Stomach (tissue), 9 donors: ENCODE results near the gene LAMB4. TPM values are rescaled to one million over a fixed set of nuclear protein-coding genes. Genes with fewer than 3 reads are reported as not detected.

ENCODE experiments used
- DNase-seq, 2 donors: peaks; one replicate each; pipeline versions ENCODE4 v3.0.0 to v3.0.0-alpha.2; 2013 to 2019
- H3K27ac ChIP-seq, 5 donors: fragments of 200-600 bp in 4 of 5; sonication (generic) in 4 of 5; one replicate each; pipeline ENCODE4 v1.5.1; 2013 to 2019; ENCODE audit warnings: mild to moderate bottlenecking in 1 of 5, moderate library complexity in 1 of 5
- H3K27me3 ChIP-seq, 3 donors: fragments of 200-600 bp; sonication (generic); one replicate each; pipeline ENCODE4 v1.5.1; 2017 to 2019; ENCODE audit warnings: mixed run types in 1 of 3
- H3K36me3 ChIP-seq, 4 donors: fragments of 200-600 bp; sonication (generic); 1 replicate in 3 of 4; 2 replicates in 1 of 4; pipeline ENCODE4 v1.5.1; 2016 to 2019
- H3K4me1 ChIP-seq, 4 donors: fragments of 200-600 bp; sonication (generic); one replicate each; pipeline ENCODE4 v1.5.1; 2016 to 2019
- H3K4me3 ChIP-seq, 4 donors: fragments of 200-600 bp; sonication (generic) in 3 of 4; one replicate each; pipeline ENCODE4 v1.5.1; 2016 to 2019; ENCODE audit warnings: mild to moderate bottlenecking in 1 of 4
- H3K9me3 ChIP-seq, 4 donors: fragments of 200-600 bp; sonication (generic); one replicate each; pipeline ENCODE4 v1.5.1; 2016 to 2019
- EP300 ChIP-seq: sonication (generic); formaldehyde crosslinking; IDR thresholded peaks from one replicate; pipeline ENCODE4 v1.6.1; 2017; ENCODE audit warnings: antibody characterized with exemption
- POLR2A ChIP-seq, 4 donors: fragments of 450-650 bp; IDR thresholded peaks; one replicate each; pipeline ENCODE4 v1.6.1; 2016; ENCODE audit warnings: antibody characterized with exemption in 4 of 4, control low read depth in 2 of 4, mild to moderate bottlenecking in 1 of 4, moderate library complexity in 1 of 4
- POLR2AphosphoS5 ChIP-seq, 3 donors: sonication (generic); formaldehyde crosslinking; IDR thresholded peaks; one replicate each; pipeline ENCODE4 v1.6.1; 2016; ENCODE audit warnings: antibody characterized with exemption in 3 of 3
- WGBS, 5 donors: extraction: QIAGEN DNeasy Blood & Tissue Kit in 3 of 5; methylation state at CpG; one replicate each; pipeline versions ENCODE4 v1.1.5 to v1.1.7; 2013 to 2018; 5-methylcytosine and 5-hydroxymethylcytosine counted together
- intact Hi-C: fragments of 100-400 bp; cut with DNase I; formaldehyde crosslinking; loops from one replicate; pipeline ENCODE4 v1.15.1; 2023; ENCODE audit warnings: low total_unique reads
- polyA plus RNA-seq, 3 donors: library from polyadenylated mRNA; stranded (reverse); fragments of 200-250 nt; gene quantifications; one replicate each; pipeline ENCODE4 v1.2.3, GENCODE V29; 2013
- total RNA-seq, 5 donors: library from RNA; depleted of rRNA; stranded (reverse); fragments of >200 nt; gene quantifications; one replicate each; pipeline versions ENCODE4 v1.1.0 to v1.2.3, GENCODE V29; 2014 to 2016
- TF ChIP-seq, protein P1 (sequence below), 7 experiments: fragments of 450-650 bp in 4 of 7; fragments of 200-600 bp in 3 of 7; sonication (generic) in 3 of 7; IDR thresholded peaks; one replicate each; pipeline ENCODE4 v1.5.1; 2016 to 2019; ENCODE audit warnings: antibody characterized with exemption in 7 of 7, control low read depth in 2 of 7, mild to moderate bottlenecking in 1 of 7
- donor health status: healthy with polysubstance abuse.
- donor health status: Bipolar disorder and iron deficiency.
- donor health status: healthy.

Gene LAMB4
- total and polyA plus RNA-seq, 8 donors: under 0.01 to 8.5 (median 1.7) TPM; not detected in 2

DNA sequence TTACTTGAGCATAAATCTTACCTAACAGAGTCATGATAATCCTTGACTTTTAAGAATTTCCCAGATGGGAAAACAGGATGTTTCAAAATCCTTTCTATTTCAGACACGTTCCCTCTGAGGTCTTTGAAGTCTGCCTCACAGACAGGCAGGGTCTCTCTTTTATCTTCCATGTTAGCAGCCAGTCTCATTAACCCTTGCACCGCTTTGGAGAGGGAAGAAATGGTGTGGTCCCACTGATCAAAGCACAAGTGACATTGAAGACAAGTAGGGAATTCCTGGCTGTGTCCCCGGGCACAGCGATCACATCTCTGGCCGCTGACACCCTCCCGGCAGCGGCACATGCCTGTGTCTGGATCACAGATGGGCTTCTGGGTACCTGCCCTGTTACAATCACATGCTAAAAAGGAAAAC is 74.5 kb downstream of the LAMB4 start:
- TF ChIP-seq, protein P1, sequence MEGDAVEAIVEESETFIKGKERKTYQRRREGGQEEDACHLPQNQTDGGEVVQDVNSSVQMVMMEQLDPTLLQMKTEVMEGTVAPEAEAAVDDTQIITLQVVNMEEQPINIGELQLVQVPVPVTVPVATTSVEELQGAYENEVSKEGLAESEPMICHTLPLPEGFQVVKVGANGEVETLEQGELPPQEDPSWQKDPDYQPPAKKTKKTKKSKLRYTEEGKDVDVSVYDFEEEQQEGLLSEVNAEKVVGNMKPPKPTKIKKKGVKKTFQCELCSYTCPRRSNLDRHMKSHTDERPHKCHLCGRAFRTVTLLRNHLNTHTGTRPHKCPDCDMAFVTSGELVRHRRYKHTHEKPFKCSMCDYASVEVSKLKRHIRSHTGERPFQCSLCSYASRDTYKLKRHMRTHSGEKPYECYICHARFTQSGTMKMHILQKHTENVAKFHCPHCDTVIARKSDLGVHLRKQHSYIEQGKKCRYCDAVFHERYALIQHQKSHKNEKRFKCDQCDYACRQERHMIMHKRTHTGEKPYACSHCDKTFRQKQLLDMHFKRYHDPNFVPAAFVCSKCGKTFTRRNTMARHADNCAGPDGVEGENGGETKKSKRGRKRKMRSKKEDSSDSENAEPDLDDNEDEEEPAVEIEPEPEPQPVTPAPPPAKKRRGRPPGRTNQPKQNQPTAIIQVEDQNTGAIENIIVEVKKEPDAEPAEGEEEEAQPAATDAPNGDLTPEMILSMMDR (IDR thresholded peaks at IDR 0.05): no peak
- no peak for TF ChIP-seq EP300
- TF ChIP-seq POLR2AphosphoS5 (IDR thresholded peaks at IDR 0.05): no peak
- TF ChIP-seq POLR2A (IDR thresholded peaks at IDR 0.05): no peak
- H3K4me1 ChIP-seq: peaks cover 0 to 13% (median 6%) of the 10 kb centered on the region in 4 donors
- H3K27me3 ChIP-seq: no peaks in the 10 kb centered on the region
- no peaks in the 10 kb centered on the region for H3K36me3 ChIP-seq
- H3K27ac ChIP-seq: no peak overlapping the region
- H3K4me3 ChIP-seq: no peak overlapping the region
- H3K9me3 ChIP-seq: no peaks in the 10 kb centered on the region
- no peak for DNase-seq
- intact Hi-C loops: no loop called here
- 71 to 88% (median 73%) methylated on average over 6 to 7 of the region's 7 CpGs for WGBS, 5 donors

DNA sequence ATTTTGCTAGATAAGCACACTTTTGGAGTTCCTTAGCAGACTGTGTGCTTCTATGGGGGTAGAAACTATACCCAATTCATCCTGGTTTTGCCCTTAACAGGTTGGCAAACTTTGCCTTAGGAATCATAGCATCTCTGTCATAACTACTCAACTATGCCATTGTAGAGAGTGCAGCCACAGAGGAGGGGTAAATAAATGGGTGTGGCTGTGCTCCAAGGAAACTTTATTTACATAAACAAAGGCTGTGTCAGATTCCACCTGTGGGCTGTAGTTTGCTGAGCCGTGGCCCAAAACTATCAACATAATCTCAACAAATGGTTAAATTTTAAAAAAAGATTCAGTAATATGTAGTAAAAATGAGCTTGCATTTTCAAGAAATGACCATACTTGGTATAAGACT is 75.6 kb downstream of the LAMB4 start:
- no peaks in the 10 kb centered on the region for H3K36me3 ChIP-seq
- no peak for DNase-seq
- TF ChIP-seq POLR2AphosphoS5 (IDR thresholded peaks at IDR 0.05) (no peak), POLR2A (IDR thresholded peaks at IDR 0.05) (no peak), EP300 (no peak)
- TF ChIP-seq, protein P1 (IDR thresholded peaks at IDR 0.05): no peak
- peaks cover 0 to 11% (median 2%) of the 10 kb centered on the region in 4 donors for H3K4me1 ChIP-seq
- intact Hi-C loops: no loop called here
- H3K9me3 ChIP-seq: no peaks in the 10 kb centered on the region
- 31 to 47% (median 39%) methylated on average over 1 of the region's 1 CpG for WGBS, 5 donors
- H3K27ac ChIP-seq: no peak overlapping the region
- H3K27me3 ChIP-seq: no peaks in the 10 kb centered on the region
- no peak overlapping the region for H3K4me3 ChIP-seq

DNA sequence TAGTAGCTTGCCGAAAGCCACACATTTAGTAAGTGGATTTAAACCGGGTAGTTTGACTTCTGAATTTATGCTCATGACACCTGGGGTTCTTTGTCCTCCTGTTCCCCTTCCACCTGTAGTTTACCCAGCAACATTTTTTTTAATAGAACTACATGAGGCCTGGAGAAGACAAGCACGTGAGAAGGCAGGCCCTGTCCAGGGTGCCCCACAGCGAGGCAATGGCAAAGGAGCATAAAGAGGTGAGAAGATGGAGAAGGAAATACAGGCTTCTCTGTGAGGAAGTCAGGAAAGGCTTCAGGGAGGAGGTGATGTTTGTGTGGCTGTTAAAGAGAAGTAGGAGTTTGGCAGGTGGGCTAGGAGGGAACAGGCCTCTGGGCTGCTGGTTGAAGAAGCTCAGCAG is 76.9 kb downstream of the LAMB4 start:
- no peak overlapping the region for H3K27ac ChIP-seq
- peaks cover 0 to 8% (median 0%) of the 10 kb centered on the region in 4 donors for H3K4me1 ChIP-seq
- no peak overlapping the region for H3K4me3 ChIP-seq
- H3K9me3 ChIP-seq: no peaks in the 10 kb centered on the region
- no peaks in the 10 kb centered on the region for H3K27me3 ChIP-seq
- TF ChIP-seq, protein P1 (IDR thresholded peaks at IDR 0.05): no peak
- TF ChIP-seq EP300 (no peak), POLR2AphosphoS5 (IDR thresholded peaks at IDR 0.05) (no peak), POLR2A (IDR thresholded peaks at IDR 0.05) (no peak)
- H3K36me3 ChIP-seq: no peaks in the 10 kb centered on the region
- intact Hi-C loops: no loop called here
- no peak for DNase-seq
- 91 to 96% (median 93%) methylated on average over 4 of the region's 4 CpGs for WGBS, 5 donors

DNA sequence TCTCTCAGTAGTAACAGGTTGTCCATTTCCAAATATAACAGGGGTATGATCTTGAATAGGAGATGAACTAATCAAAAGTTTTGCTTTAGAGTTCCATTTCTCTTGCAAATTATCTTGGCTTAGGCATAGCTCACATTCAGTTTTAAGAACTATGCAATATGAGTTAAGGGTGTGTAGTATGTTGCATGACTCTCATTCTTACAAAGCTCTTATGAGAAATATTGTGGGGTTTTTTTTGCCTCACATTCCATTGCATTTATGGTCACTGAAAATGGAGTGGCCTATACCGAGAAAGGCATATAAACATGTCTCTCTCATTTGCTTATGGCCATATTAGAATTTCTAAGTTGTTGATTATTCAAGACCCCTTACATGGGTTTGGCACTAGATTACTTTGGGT is 78.7 kb downstream of the LAMB4 start:
- WGBS, 5 donors: 41 to 91% (median 77%) methylated on average over 1 of the region's 1 CpG
- Histone ChIP-seq H3K4me3 (no peak overlapping the region), H3K4me1 (peaks cover 0 to 8% (median 0%) of the 10 kb centered on the region in 4 donors), H3K36me3 (no peaks in the 10 kb centered on the region), H3K27ac (no peak overlapping the region), H3K27me3 (no peaks in the 10 kb centered on the region), H3K9me3 (no peaks in the 10 kb centered on the region)
- DNase-seq: no peak
- TF ChIP-seq EP300 (no peak), POLR2AphosphoS5 (IDR thresholded peaks at IDR 0.05) (no peak), POLR2A (IDR thresholded peaks at IDR 0.05) (no peak)
- TF ChIP-seq, protein P1 (IDR thresholded peaks at IDR 0.05): no peak
- intact Hi-C loops: no loop called here
